Gastroesophageal sphincter (tissue), 2 donors: Measurements from ENCODE around the gene MRPL23.

Experiments
- EP300 ChIP-seq: sonication (generic); formaldehyde crosslinking; IDR thresholded peaks from one replicate; pipeline ENCODE4 v1.6.1; 2017; ENCODE audit warnings: antibody characterized with exemption, mild to moderate bottlenecking
- POLR2A ChIP-seq, 2 donors: fragments of 450-650 bp; IDR thresholded peaks; one replicate each; pipeline ENCODE4 v1.6.1; 2017; ENCODE audit warnings: antibody characterized with exemption in 2 of 2, mild to moderate bottlenecking in 2 of 2, moderate library complexity in 1 of 2

DNA sequence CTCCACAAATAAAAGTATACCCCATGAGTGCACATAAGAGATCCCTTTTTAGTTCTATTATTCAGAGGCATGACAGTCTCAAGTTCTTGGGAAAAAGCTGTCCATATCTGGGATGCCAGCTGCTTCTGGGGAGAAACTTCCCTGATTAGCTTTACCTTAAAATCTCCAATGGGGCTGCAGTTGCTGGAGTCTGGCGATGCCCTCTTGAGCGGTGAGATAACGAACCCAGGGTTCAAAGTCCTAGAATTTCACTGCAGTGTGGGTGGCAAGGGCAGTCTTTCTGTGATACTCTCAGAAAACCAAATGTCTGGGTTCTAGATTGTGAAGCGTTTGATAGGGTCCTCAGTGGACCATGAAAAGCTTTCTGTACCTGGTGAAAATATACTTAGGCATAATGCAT lies 48.0 kb upstream of the MRPL23 start:
- no peak for TF ChIP-seq POLR2A (IDR thresholded peaks at IDR 0.05)
- TF ChIP-seq EP300, result no peak
